Activated T-helper 1 cell treated with Interleukin-2 at 50 U/mL for 16 hours (primary cell): Measurements from ENCODE around the gene RPL39L.
"Not testable (repeated sequence)": the region's sequence is repeated elsewhere in the genome, so short reads cannot be mapped to it uniquely, and the experiment has no call there.

Experiments
- DNase-seq: peaks from one replicate; pipeline ENCODE4 v3.0.0-alpha.2; 2020; ENCODE audit warnings: low read depth

The RPL39L gene

GRCh38 chr3:187136936-187137335, 2.4 kb downstream of the RPL39L start:
- no peak for DNase-seq

- DNase-seq: no peak
Observed at GRCh38 chr3:187136337-187136736, 3.0 kb downstream of the RPL39L start.

- not testable (repeated sequence) for DNase-seq
Observed at GRCh38 chr3:187135172-187135690, 4.1 kb downstream of the RPL39L start.

- not testable (repeated sequence) for DNase-seq
Observed at GRCh38 chr3:187133181-187133580, 6.1 kb downstream of the RPL39L start.

- DNase-seq: no peak
Observed at GRCh38 chr3:187132666-187133065, 6.6 kb downstream of the RPL39L start.

GRCh38 chr3:187131981-187132380, 7.3 kb downstream of the RPL39L start:
- no peak for DNase-seq

- DNase-seq: no peak
Observed at GRCh38 chr3:187130346-187131066, 8.8 kb downstream of the RPL39L start.

- no peak for DNase-seq
Observed at GRCh38 chr3:187125319-187126031, 13.8 kb downstream of the RPL39L start.

- no peak for DNase-seq
Observed at GRCh38 chr3:187122261-187122660, 17.0 kb downstream of the RPL39L start.

GRCh38 chr3:187120326-187120725, 19.0 kb downstream of the RPL39L start:
- no peak for DNase-seq

- no peak for DNase-seq
Observed at GRCh38 chr3:187114511-187114910, 24.8 kb downstream of the RPL39L start.

GRCh38 chr3:187112934-187113793, 26.1 kb downstream of the RPL39L start:
- DNase-seq: no peak

GRCh38 chr3:187110156-187110555, 29.1 kb downstream of the RPL39L start:
- no peak for DNase-seq

GRCh38 chr3:187107989-187108388, 31.3 kb downstream of the RPL39L start:
- DNase-seq: no peak

GRCh38 chr3:187105700-187106099, 33.6 kb downstream of the RPL39L start:
- DNase-seq: no peak

- no peak for DNase-seq
Observed at GRCh38 chr3:187104933-187105332, 34.4 kb downstream of the RPL39L start.

GRCh38 chr3:187104342-187104741, 35.0 kb downstream of the RPL39L start:
- DNase-seq: no peak

- DNase-seq: no peak
Observed at GRCh38 chr3:187103251-187103650, 36.0 kb downstream of the RPL39L start.

GRCh38 chr3:187102073-187102634, 37.1 kb downstream of the RPL39L start:
- DNase-seq: no peak

- DNase-seq: peak; percentile 15
Observed at GRCh38 chr3:187101184-187102072, 37.9 kb downstream of the RPL39L start.

- no peak for DNase-seq
Observed at GRCh38 chr3:187098923-187099512, 40.3 kb downstream of the RPL39L start.
